ENCODE data around the gene CST9. TPM values are rescaled to one million over a fixed set of nuclear protein-coding genes. Genes with fewer than 3 reads are reported as not detected.
"Not testable (repeated sequence)": the region's sequence is repeated elsewhere in the genome, so short reads cannot be mapped to it uniquely, and the experiment has no call there.

CST9 gene
- polyA plus RNA-seq, 3 donors = not detected

GRCh38 chr20:23588434-23589403 is 17.0 kb downstream of the CST9 start:
- no peak for DNase-seq (ENCODE audit: low read depth in 3 of 3, low spot score in 2 of 3)

GRCh38 chr20:23587631-23588030 is 18.1 kb downstream of the CST9 start:
- no peak for DNase-seq (ENCODE audit: low read depth in 3 of 3, low spot score in 2 of 3)

GRCh38 chr20:23586735-23587525 is 18.8 kb downstream of the CST9 start:
- no peak for DNase-seq (ENCODE audit: low read depth in 3 of 3, low spot score in 2 of 3)

- DNase-seq (ENCODE audit: low read depth in 3 of 3, low spot score in 2 of 3) = no peak
Measured at GRCh38 chr20:23585808-23586734, 19.6 kb downstream of the CST9 start.

GRCh38 chr20:23585449-23585807 is 20.3 kb downstream of the CST9 start:
- DNase-seq (ENCODE audit: low read depth in 3 of 3, low spot score in 2 of 3) = no peak

- no peak for DNase-seq (ENCODE audit: low read depth in 3 of 3, low spot score in 2 of 3)
Measured at GRCh38 chr20:23584434-23585199, 21.1 kb downstream of the CST9 start.

- no peak for DNase-seq (ENCODE audit: low read depth in 3 of 3, low spot score in 2 of 3)
Measured at GRCh38 chr20:23583526-23583925, 22.2 kb downstream of the CST9 start.

GRCh38 chr20:23582293-23582692 is 23.4 kb downstream of the CST9 start:
- no peak for DNase-seq (ENCODE audit: low read depth in 3 of 3, low spot score in 2 of 3)

- not testable (repeated sequence) for DNase-seq (ENCODE audit: low read depth in 3 of 3, low spot score in 2 of 3)
Measured at GRCh38 chr20:23581833-23582232, 23.9 kb downstream of the CST9 start.

GRCh38 chr20:23574977-23575376 is 30.7 kb downstream of the CST9 start:
- no peak for DNase-seq (ENCODE audit: low read depth in 3 of 3, low spot score in 2 of 3)

- DNase-seq (ENCODE audit: low read depth in 3 of 3, low spot score in 2 of 3) = no peak
Measured at GRCh38 chr20:23570178-23570760, 35.4 kb downstream of the CST9 start.

GRCh38 chr20:23569570-23569969 is 36.1 kb downstream of the CST9 start:
- DNase-seq (ENCODE audit: low read depth in 3 of 3, low spot score in 2 of 3) = no peak

- no peak for DNase-seq (ENCODE audit: low read depth in 3 of 3, low spot score in 2 of 3)
Measured at GRCh38 chr20:23568971-23569330, 36.8 kb downstream of the CST9 start.

GRCh38 chr20:23568320-23568970 is 37.3 kb downstream of the CST9 start, which contains the start of gene CST9L:
Gene CST9L (minus strand): TSS chr20:23568484. CDS start chr20:23568450, 34 bp downstream.
- DNase-seq (ENCODE audit: low read depth in 3 of 3, low spot score in 2 of 3) = no peak

GRCh38 chr20:23566199-23566932 is 39.4 kb downstream of the CST9 start:
- no peak for DNase-seq (ENCODE audit: low read depth in 3 of 3, low spot score in 2 of 3)

GRCh38 chr20:23565503-23566045 is 40.1 kb downstream of the CST9 start:
- DNase-seq (ENCODE audit: low read depth in 3 of 3, low spot score in 2 of 3) = no peak

GRCh38 chr20:23564927-23565326 is 40.8 kb downstream of the CST9 start:
- DNase-seq (ENCODE audit: low read depth in 3 of 3, low spot score in 2 of 3) = no peak
